Neutrophil (primary cell): Measurements from ENCODE around the gene SP7.
A peak's percentile ranks its signal among the peaks of the same experiment; 100 is the strongest.

ENCODE experiments used
- H3K27ac ChIP-seq: fragments of 200-600 bp; sonication (generic); 2 replicates; pipeline ENCODE4 v1.5.1; 2016; ENCODE audit warnings: mild to moderate bottlenecking, moderate library complexity
- H3K27me3 ChIP-seq: fragments of 200-600 bp; sonication (generic); 2 replicates; pipeline ENCODE4 v1.6.0; 2016; ENCODE audit warnings: mild to moderate bottlenecking
- H3K36me3 ChIP-seq: fragments of 200-600 bp; sonication (generic); 2 replicates; pipeline ENCODE4 v1.5.1; 2017
- H3K4me1 ChIP-seq, 2 experiments: fragments of 200-600 bp in 1 of 2; sonication (generic) in 1 of 2; 1 replicate in 1 of 2; 2 replicates in 1 of 2; pipeline versions ENCODE4 v1.5.1 to v1.6.1; 2013 to 2016; ENCODE audit warnings: low read depth in 1 of 2, low read length in 1 of 2, mild to moderate bottlenecking in 1 of 2, moderate library complexity in 1 of 2; ENCODE audit not compliant: control insufficient read depth in 1 of 2, insufficient read depth in 1 of 2
- H3K4me3 ChIP-seq, 2 experiments: fragments of 200-600 bp in 1 of 2; sonication (generic) in 1 of 2; 1 replicate in 1 of 2; 2 replicates in 1 of 2; pipeline ENCODE4 v1.5.1; 2013 to 2016; ENCODE audit warnings: low read depth in 1 of 2, low read length in 1 of 2, mild to moderate bottlenecking in 1 of 2, moderate library complexity in 1 of 2
- H3K9me3 ChIP-seq: fragments of 200-600 bp; sonication (generic); 2 replicates; pipeline ENCODE4 v1.5.1; 2016
- TF ChIP-seq, protein P1 (sequence below): fragments of 200-600 bp; sonication (generic); IDR thresholded peaks from 2 replicates; pipeline ENCODE4 v1.5.1; 2016; ENCODE audit warnings: antibody characterized with exemption

Gene SP7

DNA sequence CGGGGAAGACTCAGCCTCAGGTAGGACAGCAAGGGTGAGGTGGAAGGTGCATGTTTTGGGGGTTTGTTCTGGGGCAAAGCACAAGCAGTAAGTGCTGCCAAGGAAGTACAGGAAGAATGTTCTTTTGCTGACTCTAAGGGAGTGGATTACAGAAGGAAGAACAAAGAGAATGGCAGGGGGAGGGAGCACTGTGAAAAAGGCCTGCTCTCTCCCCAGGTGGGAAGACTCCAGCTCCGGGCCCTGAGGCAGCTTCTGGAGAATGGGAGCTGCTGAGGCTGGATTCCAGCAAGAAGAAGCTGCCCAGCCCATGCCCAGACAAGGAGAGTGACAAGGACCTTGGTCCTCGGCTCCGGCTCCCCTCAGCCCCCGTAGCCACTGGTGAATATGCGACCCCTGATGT is 47.8 kb downstream of the SP7 start:
- Histone ChIP-seq H3K9me3 (no peaks in the 10 kb centered on the region), H3K36me3 (peaks cover 36% of the 10 kb centered on the region), H3K4me3 (no peak overlapping the region), H3K27ac (no peak overlapping the region), H3K27me3 (no peaks in the 10 kb centered on the region), H3K4me1 (peaks cover 19 to 20% of the 10 kb centered on the region in 2 experiments)
- TF ChIP-seq, protein P1, sequence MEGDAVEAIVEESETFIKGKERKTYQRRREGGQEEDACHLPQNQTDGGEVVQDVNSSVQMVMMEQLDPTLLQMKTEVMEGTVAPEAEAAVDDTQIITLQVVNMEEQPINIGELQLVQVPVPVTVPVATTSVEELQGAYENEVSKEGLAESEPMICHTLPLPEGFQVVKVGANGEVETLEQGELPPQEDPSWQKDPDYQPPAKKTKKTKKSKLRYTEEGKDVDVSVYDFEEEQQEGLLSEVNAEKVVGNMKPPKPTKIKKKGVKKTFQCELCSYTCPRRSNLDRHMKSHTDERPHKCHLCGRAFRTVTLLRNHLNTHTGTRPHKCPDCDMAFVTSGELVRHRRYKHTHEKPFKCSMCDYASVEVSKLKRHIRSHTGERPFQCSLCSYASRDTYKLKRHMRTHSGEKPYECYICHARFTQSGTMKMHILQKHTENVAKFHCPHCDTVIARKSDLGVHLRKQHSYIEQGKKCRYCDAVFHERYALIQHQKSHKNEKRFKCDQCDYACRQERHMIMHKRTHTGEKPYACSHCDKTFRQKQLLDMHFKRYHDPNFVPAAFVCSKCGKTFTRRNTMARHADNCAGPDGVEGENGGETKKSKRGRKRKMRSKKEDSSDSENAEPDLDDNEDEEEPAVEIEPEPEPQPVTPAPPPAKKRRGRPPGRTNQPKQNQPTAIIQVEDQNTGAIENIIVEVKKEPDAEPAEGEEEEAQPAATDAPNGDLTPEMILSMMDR: no peak

DNA sequence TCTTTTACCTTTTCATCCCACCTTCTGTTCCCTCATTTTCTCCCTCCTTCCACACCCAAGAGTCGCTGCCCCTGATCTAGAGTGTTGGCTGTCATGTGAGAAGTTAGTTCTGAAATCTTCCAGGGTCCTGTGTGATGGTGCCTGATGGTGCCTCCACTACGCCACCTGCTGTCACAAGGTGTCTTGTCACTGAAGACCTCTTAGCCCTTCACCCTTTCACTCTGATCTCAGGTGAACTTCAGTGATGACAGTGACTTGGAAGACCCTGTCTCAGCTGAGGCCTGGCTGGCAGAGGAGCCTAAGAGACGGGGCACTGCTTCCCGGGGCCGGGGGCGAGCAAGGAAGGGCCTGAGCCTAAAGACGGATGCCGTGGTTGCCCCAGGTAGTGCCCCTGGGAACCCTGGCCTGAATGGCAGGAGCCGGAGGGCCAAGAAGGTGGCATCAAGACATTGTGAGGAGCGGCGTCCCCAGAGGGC is 48.4 kb downstream of the SP7 start:
- Histone ChIP-seq H3K4me3 (no peak overlapping the region), H3K4me1 (peaks cover 19 to 20% of the 10 kb centered on the region in 2 experiments), H3K27me3 (no peaks in the 10 kb centered on the region), H3K36me3 (peaks cover 40% of the 10 kb centered on the region), H3K27ac (no peak overlapping the region), H3K9me3 (no peaks in the 10 kb centered on the region)
- TF ChIP-seq, protein P1: peak; percentile 52

DNA sequence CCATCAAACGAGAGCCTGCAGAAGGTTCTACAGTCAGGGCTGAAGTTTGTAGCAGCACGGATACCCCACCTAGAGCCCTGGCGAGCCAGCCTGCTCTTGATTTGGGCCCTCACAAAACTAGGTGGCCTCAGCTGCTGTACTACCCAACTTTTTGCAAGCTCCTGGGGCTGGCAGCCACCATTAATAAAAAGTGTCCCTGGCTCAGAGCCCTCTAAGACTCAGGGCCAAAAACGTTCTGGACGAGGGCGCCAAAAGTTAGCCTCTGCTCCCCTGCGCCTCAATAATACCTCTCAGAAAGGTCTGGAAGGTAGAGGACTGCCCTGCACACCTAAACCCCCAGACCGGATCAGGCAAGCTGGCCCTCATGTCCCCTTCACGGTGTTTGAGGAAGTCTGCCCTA is 49.7 kb downstream of the SP7 start:
- H3K27ac ChIP-seq: peak overlapping the region; percentile 76
- H3K4me1 ChIP-seq: peaks cover 19 to 20% of the 10 kb centered on the region in 2 experiments
- no peaks in the 10 kb centered on the region for H3K27me3 ChIP-seq
- no peaks in the 10 kb centered on the region for H3K9me3 ChIP-seq
- H3K36me3 ChIP-seq: peaks cover 40% of the 10 kb centered on the region
- H3K4me3 ChIP-seq: no peak overlapping the region
- TF ChIP-seq, protein P1: no peak

DNA sequence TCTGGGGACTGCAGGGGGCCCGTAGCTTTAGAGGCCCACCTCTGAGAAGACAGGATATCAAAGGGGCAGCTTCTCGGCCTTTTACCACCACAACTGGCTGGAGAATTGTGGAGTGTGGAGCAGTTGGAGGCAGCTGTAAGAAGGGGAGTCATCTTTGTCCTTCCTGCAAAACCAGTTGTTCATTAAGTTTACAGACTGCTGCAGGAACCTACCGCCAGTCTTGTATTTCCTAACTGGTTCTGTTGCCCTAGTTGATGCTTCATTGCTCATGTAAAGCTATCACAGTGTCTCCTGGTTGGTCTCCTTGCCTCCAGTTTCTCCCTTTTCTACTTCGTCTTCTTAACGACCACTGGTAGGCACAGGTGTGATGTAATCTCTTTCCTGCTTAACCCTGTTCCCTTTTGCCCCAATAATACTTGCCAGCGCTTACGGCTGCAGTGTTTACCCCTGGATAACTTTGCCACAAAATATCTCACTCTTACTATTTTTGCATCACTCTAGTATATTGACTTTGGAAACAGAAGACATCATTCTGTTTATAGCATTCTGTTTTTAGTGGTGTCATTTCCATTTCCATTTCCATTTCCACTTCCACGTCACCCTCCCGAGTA is 56.2 kb downstream of the SP7 start:
- TF ChIP-seq, protein P1: no peak
- Histone ChIP-seq H3K27ac (no peak overlapping the region), H3K4me1 (peaks cover 10 to 12% of the 10 kb centered on the region in 2 experiments), H3K36me3 (peaks cover 35% of the 10 kb centered on the region), H3K4me3 (no peak overlapping the region), H3K9me3 (no peaks in the 10 kb centered on the region), H3K27me3 (no peaks in the 10 kb centered on the region)

DNA sequence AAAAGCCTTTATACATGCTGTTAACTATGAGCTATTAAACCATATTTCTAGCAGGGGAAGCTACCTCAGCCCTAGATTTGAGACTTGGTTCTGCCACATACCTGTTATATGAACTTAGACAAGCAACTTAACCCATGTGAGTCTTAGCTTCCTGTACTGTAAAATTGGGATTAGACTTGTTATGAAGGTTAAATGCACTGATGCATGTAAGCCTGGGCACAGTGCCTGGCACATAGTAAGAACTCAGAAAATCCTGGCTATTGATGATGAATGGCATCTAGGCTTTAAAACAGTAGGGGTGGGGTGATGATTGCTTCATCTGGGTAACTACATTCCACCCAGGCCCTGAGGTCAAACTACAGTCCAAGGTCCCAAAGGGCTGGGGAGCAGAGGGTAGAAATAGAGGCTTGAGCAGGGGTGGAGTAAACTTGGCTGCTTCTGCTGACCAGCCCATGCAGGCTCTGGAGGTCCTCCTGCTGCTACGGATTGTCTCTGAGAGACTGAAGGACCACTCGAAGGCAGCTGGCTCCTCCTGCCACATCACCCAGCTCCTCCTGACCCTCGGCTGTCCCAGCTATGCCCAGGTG is 56.8 kb downstream of the SP7 start:
- peaks cover 39% of the 10 kb centered on the region for H3K36me3 ChIP-seq
- H3K27me3 ChIP-seq: no peaks in the 10 kb centered on the region
- H3K27ac ChIP-seq: no peak overlapping the region
- TF ChIP-seq, protein P1: no peak
- no peaks in the 10 kb centered on the region for H3K9me3 ChIP-seq
- H3K4me1 ChIP-seq: peaks cover 8 to 10% of the 10 kb centered on the region in 2 experiments
- no peak overlapping the region for H3K4me3 ChIP-seq
